HCT116 (cell line): Measurements from ENCODE around the gene AP4M1. TPM values are rescaled to one million over a fixed set of nuclear protein-coding genes. Genes with fewer than 3 reads are reported as not detected.

Experiments
- ATAC-seq: fragments of 200-7000 bp; cut with Tn5 transposase; 2 replicates; pipeline ENCODE4 v1.9.1; 2020; ENCODE audit warnings: mild to moderate bottlenecking, moderate library complexity
- BruUV-seq: library from RNA; stranded (reverse); fragments of 400-500 nt; replicated peaks from 2 replicates; lab custom pipeline; 2021; lab: Mats Ljungman, UMichigan
- CTCF ChIA-PET: fragments of 300-600 bp; sonication (Branson Sonifier 250); formaldehyde crosslinking; loops from one replicate; lab custom pipeline; 2021; ENCODE audit warnings: antibody characterized with exemption; lab: Charles Lee
- POLR2A ChIA-PET: fragments of 300-600, 350-600 bp; sonication (Branson Sonifier 250); formaldehyde crosslinking; loops from one replicate; lab custom pipeline; 2021; ENCODE audit warnings: antibody characterized with exemption; lab: Charles Lee
- RAD21 ChIA-PET, 2 experiments: fragments of 300-600 bp; sonication (Branson Sonifier 250); formaldehyde crosslinking; loops; one replicate each; lab custom pipeline; 2023; ENCODE audit warnings: low total read pairs in 2 of 2; ENCODE audit not compliant: uncharacterized antibody in 2 of 2, unreplicated experiment in 2 of 2, low non-redundant PET in 1 of 2; lab: Charles Lee
- DNase-seq: peaks from one replicate; pipeline ENCODE4 v3.0.0-alpha.2; 2010; ENCODE audit warnings: low read depth, low spot score
- H2AFZ ChIP-seq: fragments of 200-600 bp; shearing (Covaris generic), sonication (generic); 2 replicates; pipeline ENCODE4 v1.6.1; 2017; ENCODE audit warnings: low read depth, mixed run types, mixed read lengths, antibody characterized with exemption, low read length; ENCODE audit not compliant: poor library complexity, severe bottlenecking
- H3K27ac ChIP-seq: 2 replicates; pipeline ENCODE4 v1.5.1; 2012; ENCODE audit warnings: low read depth, low read length
- H3K27me3 ChIP-seq: fragments of 200-600 bp; sonication (generic); 2 replicates; pipeline ENCODE4 v1.6.1; 2016; ENCODE audit warnings: mixed run types, low read length, mixed read lengths; ENCODE audit not compliant: insufficient read depth
- H3K36me3 ChIP-seq, 2 experiments: fragments of 200-500 bp in 1 of 2; fragments of 200-600 bp in 1 of 2; sonication (Bioruptor generic) in 1 of 2; sonication (generic) in 1 of 2; 2 replicates each; pipeline versions ENCODE4 v1.5.1 to v1.6.1; 2014 to 2016; ENCODE audit warnings: low read length in 2 of 2, inconsistent platforms in 1 of 2, mixed read lengths in 1 of 2, mixed run types in 1 of 2; ENCODE audit not compliant: insufficient read depth in 2 of 2, control insufficient read depth in 1 of 2
- H3K4me1 ChIP-seq, 2 experiments: fragments of 200-600 bp in 1 of 2; sonication (generic) in 1 of 2; 2 replicates each; pipeline versions ENCODE4 v1.5.1 to v1.6.1; 2012 to 2017; ENCODE audit warnings: low read length in 2 of 2, inconsistent platforms in 1 of 2, mild to moderate bottlenecking in 1 of 2, mixed read lengths in 1 of 2, mixed run types in 1 of 2, moderate library complexity in 1 of 2; ENCODE audit not compliant: insufficient read depth in 2 of 2, control insufficient read depth in 1 of 2
- H3K4me2 ChIP-seq: fragments of 200-600 bp; sonication (generic); 2 replicates; pipeline ENCODE4 v1.6.1; 2017; ENCODE audit warnings: mixed run types, low read length, mixed read lengths
- H3K4me3 ChIP-seq, 2 experiments: fragments of 200-600 bp in 1 of 2; sonication (generic) in 1 of 2; replicated peaks in 1 of 2; 2 replicates each; pipeline ENCODE4 v1.5.1; 2011 to 2016; ENCODE audit warnings: low read length in 2 of 2, control low read depth in 1 of 2, low read depth in 1 of 2, mild to moderate bottlenecking in 1 of 2, mixed read lengths in 1 of 2, mixed run types in 1 of 2
- H3K79me2 ChIP-seq: fragments of 200-600 bp; sonication (generic); 2 replicates; pipeline ENCODE4 v1.6.1; 2017; ENCODE audit warnings: mild to moderate bottlenecking, mixed run types, low read length, moderate library complexity, mixed read lengths; ENCODE audit not compliant: insufficient read depth
- H3K9ac ChIP-seq: fragments of 200-600 bp; sonication (generic); 2 replicates; pipeline ENCODE4 v1.6.1; 2016; ENCODE audit warnings: low read length, mixed read lengths
- H3K9me2 ChIP-seq: fragments of 200-600 bp; sonication (generic), shearing (Covaris generic); 2 replicates; pipeline ENCODE4 v1.6.1; 2017; ENCODE audit warnings: mixed run types, mild to moderate bottlenecking, moderate library complexity; ENCODE audit not compliant: insufficient read depth
- H3K9me3 ChIP-seq, 2 experiments: fragments of 200-500 bp in 1 of 2; fragments of 200-600 bp in 1 of 2; sonication (Bioruptor generic) in 1 of 2; sonication (generic) in 1 of 2; 2 replicates each; pipeline ENCODE4 v1.6.1; 2014 to 2017; ENCODE audit warnings: low read length in 2 of 2, mixed read lengths in 2 of 2, inconsistent platforms in 1 of 2, low read depth in 1 of 2, mild to moderate bottlenecking in 1 of 2, mixed run types in 1 of 2, moderate library complexity in 1 of 2; ENCODE audit not compliant: control insufficient read depth in 1 of 2, insufficient read depth in 1 of 2
- H4K20me1 ChIP-seq: fragments of 200-600 bp; sonication (generic), shearing (Covaris generic); 2 replicates; pipeline ENCODE4 v1.6.1; 2017; ENCODE audit warnings: mixed run types, mild to moderate bottlenecking, moderate library complexity; ENCODE audit not compliant: insufficient read depth
- ATF3 ChIP-seq: IDR thresholded peaks from 2 replicates; pipeline ENCODE4 v1.6.1; 2012
- CBX3 ChIP-seq: IDR thresholded peaks from 2 replicates; pipeline ENCODE4 v1.6.1; 2012; ENCODE audit warnings: low read depth
- CEBPB ChIP-seq: IDR thresholded peaks from 2 replicates; pipeline ENCODE4 v1.6.1; 2012; ENCODE audit warnings: low read depth
- EGR1 ChIP-seq: IDR thresholded peaks from 2 replicates; pipeline ENCODE4 v1.6.1; 2012; ENCODE audit warnings: low read depth
- ELF1 ChIP-seq: IDR thresholded peaks from 2 replicates; pipeline ENCODE4 v1.6.1; 2012; ENCODE audit warnings: low read depth, borderline replicate concordance
- EZH2 ChIP-seq: fragments of 200-600 bp; sonication (generic); IDR thresholded peaks from 2 replicates; pipeline ENCODE4 v1.6.1; 2017; ENCODE audit warnings: antibody characterized with exemption, mixed run types
- EZH2phosphoT487 ChIP-seq: fragments of 200-600 bp; IDR thresholded peaks from 2 replicates; pipeline ENCODE4 v1.6.1; 2018; ENCODE audit warnings: antibody characterized with exemption, borderline replicate concordance
- FOSL1 ChIP-seq: IDR thresholded peaks from 2 replicates; pipeline ENCODE4 v1.6.1; 2012; ENCODE audit warnings: low read depth
- JUND ChIP-seq: IDR thresholded peaks from 2 replicates; pipeline ENCODE4 v1.6.1; 2012
- POLR2A ChIP-seq: IDR thresholded peaks from 2 replicates; pipeline ENCODE4 v1.7.0; 2011; ENCODE audit warnings: borderline replicate concordance; ENCODE audit not compliant: insufficient read depth, insufficient read length; ENCODE audit errors: extremely low read depth
- POLR2AphosphoS5 ChIP-seq: IDR thresholded peaks from 2 replicates; pipeline ENCODE4 v1.6.1; 2011; ENCODE audit warnings: mild to moderate bottlenecking, low read depth, low read length, moderate library complexity
- RAD21 ChIP-seq: IDR thresholded peaks from 2 replicates; pipeline ENCODE4 v1.6.1; 2012; ENCODE audit warnings: low read depth, mild to moderate bottlenecking
- SP1 ChIP-seq: IDR thresholded peaks from 2 replicates; pipeline ENCODE4 v1.6.1; 2012; ENCODE audit warnings: low read depth
- SRF ChIP-seq: IDR thresholded peaks from 2 replicates; pipeline ENCODE4 v1.6.1; 2012; ENCODE audit warnings: low read depth
- TCF7L2 ChIP-seq: IDR thresholded peaks from 2 replicates; pipeline ENCODE4 v1.7.0; 2011; ENCODE audit warnings: borderline replicate concordance, inconsistent platforms; ENCODE audit not compliant: insufficient read depth, insufficient read length; ENCODE audit errors: extremely low read depth
- YY1 ChIP-seq: IDR thresholded peaks from 2 replicates; pipeline ENCODE4 v1.6.1; 2011; ENCODE audit warnings: low read length, low read depth, moderate library complexity, mild to moderate bottlenecking; ENCODE audit not compliant: insufficient replicate concordance; ENCODE audit errors: extremely low read depth
- ZFX ChIP-seq: fragments of 450-650 bp; IDR thresholded peaks from 2 replicates; pipeline ENCODE4 v1.6.1; 2017
- ZNF274 ChIP-seq: fragments of 200-500 bp; sonication (Bioruptor generic); IDR thresholded peaks from 2 replicates; pipeline ENCODE4 v1.6.1; 2014; ENCODE audit warnings: mild to moderate bottlenecking, low read depth, low read length, inconsistent platforms
- intact Hi-C: fragments of 100-400 bp; cut with micrococcal nuclease; formaldehyde crosslinking; loops from 2 replicates; pipeline ENCODE4 v1.10.0; 2022
- total RNA-seq: library from RNA; stranded (reverse); gene quantifications from one replicate; pipeline ENCODE4 v1.2.1, GENCODE V29; 2021; ENCODE audit not compliant: unreplicated experiment
- TF ChIP-seq, protein P1 (sequence below): IDR thresholded peaks from 2 replicates; pipeline ENCODE4 v1.6.1; 2011; ENCODE audit warnings: mild to moderate bottlenecking, low read length, moderate library complexity; ENCODE audit not compliant: insufficient replicate concordance; ENCODE audit errors: extremely low read depth
- TF ChIP-seq, protein P2 (sequence below), 3 experiments: fragments of 200-600 bp in 1 of 3; sonication (generic) in 1 of 3; IDR thresholded peaks in 2 of 3; conservative IDR thresholded peaks in 1 of 3; 2 replicates each; pipeline ENCODE4 v1.5.1; 2012 to 2017; ENCODE audit warnings: low read depth in 2 of 3, low read length in 2 of 3, antibody characterized with exemption in 1 of 3, borderline replicate concordance in 1 of 3, control low read depth in 1 of 3, mild to moderate bottlenecking in 1 of 3, mixed read lengths in 1 of 3, mixed run types in 1 of 3, moderate library complexity in 1 of 3; ENCODE audit not compliant: insufficient read depth in 1 of 3
- TF ChIP-seq, protein P3 (sequence below): IDR thresholded peaks from 2 replicates; pipeline ENCODE4 v1.6.1; 2012

The AP4M1 gene
- total RNA-seq, 1 experiment from 2014 or later: 20.0 TPM

DNA sequence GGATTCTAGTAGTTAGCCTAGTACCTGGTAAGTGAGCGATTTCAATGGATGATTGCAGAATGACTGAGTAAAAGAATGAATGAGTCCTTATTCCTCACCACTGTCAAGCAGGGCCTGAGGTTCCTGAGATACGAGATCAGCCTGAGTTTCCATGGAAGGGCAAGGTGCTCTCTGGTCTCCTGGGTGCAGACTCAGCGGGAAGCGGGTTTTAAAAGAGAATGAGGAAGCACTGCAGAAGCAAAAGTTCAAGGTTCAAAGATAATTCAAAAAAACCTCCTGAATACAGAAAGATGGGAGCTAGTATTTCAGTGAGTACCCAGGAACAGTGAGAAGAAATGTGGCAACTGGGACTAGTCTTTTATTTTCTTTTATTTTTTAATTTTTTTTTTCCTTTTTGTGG lies 24.2 kb upstream of the AP4M1 start (continued):
- TF ChIP-seq, protein P1, sequence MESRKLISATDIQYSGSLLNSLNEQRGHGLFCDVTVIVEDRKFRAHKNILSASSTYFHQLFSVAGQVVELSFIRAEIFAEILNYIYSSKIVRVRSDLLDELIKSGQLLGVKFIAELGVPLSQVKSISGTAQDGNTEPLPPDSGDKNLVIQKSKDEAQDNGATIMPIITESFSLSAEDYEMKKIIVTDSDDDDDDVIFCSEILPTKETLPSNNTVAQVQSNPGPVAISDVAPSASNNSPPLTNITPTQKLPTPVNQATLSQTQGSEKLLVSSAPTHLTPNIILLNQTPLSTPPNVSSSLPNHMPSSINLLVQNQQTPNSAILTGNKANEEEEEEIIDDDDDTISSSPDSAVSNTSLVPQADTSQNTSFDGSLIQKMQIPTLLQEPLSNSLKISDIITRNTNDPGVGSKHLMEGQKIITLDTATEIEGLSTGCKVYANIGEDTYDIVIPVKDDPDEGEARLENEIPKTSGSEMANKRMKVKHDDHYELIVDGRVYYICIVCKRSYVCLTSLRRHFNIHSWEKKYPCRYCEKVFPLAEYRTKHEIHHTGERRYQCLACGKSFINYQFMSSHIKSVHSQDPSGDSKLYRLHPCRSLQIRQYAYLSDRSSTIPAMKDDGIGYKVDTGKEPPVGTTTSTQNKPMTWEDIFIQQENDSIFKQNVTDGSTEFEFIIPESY: no peak
- TF ChIP-seq FOSL1: no peak
- TF ChIP-seq CEBPB: no peak

GRCh38 chr7:100079024-100079560 lies 22.4 kb upstream of the AP4M1 start:
- no peaks in the 10 kb centered on the region for H4K20me1 ChIP-seq
- TF ChIP-seq CBX3 (no peak), POLR2AphosphoS5 (no peak), TCF7L2 (no peak), ZFX (no peak), ATF3 (no peak), RAD21 (no peak), YY1 (no peak), JUND (no peak), ELF1 (no peak), EGR1 (no peak), CEBPB (no peak), ZNF274 (no peak), EZH2phosphoT487 (no peak), POLR2A (no peak), EZH2 (no peak), SRF (no peak), SP1 (no peak)
- TF ChIP-seq, protein P2, sequence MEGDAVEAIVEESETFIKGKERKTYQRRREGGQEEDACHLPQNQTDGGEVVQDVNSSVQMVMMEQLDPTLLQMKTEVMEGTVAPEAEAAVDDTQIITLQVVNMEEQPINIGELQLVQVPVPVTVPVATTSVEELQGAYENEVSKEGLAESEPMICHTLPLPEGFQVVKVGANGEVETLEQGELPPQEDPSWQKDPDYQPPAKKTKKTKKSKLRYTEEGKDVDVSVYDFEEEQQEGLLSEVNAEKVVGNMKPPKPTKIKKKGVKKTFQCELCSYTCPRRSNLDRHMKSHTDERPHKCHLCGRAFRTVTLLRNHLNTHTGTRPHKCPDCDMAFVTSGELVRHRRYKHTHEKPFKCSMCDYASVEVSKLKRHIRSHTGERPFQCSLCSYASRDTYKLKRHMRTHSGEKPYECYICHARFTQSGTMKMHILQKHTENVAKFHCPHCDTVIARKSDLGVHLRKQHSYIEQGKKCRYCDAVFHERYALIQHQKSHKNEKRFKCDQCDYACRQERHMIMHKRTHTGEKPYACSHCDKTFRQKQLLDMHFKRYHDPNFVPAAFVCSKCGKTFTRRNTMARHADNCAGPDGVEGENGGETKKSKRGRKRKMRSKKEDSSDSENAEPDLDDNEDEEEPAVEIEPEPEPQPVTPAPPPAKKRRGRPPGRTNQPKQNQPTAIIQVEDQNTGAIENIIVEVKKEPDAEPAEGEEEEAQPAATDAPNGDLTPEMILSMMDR (IDR thresholded peaks at IDR 0.05 in 2 of 3, conservative IDR thresholded peaks at IDR 0.05 in 1 of 3; ENCODE audit: borderline replicate concordance in 1 of 3, insufficient read depth in 1 of 3, low read depth in 2 of 3, low read length in 2 of 3): no peak
- TF ChIP-seq, protein P3, sequence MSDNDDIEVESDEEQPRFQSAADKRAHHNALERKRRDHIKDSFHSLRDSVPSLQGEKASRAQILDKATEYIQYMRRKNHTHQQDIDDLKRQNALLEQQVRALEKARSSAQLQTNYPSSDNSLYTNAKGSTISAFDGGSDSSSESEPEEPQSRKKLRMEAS: no peak
- TF ChIP-seq, all 23 proteins: peak for 0
- no TSS peak for BruUV-seq
- no peaks in the 10 kb centered on the region for H3K27me3 ChIP-seq
- no peak overlapping the region for H2AFZ ChIP-seq
- peaks cover 40 to 54% of the 10 kb centered on the region in 2 experiments for H3K36me3 ChIP-seq
- no peak overlapping the region for H3K4me2 ChIP-seq
- ChIA-PET CTCF (no interaction called here), RAD21 (no interaction called here), POLR2A (no interaction called here)
- H3K9me2 ChIP-seq: no peaks in the 10 kb centered on the region
- ATAC-seq (no peak), DNase-seq (no peak)
- H3K9me3 ChIP-seq: no peaks in the 10 kb centered on the region; a peak in 1 of 4 replicates
- H3K27ac ChIP-seq: no peak overlapping the region
- peaks cover 11 to 24% of the 10 kb centered on the region in 2 experiments for H3K4me1 ChIP-seq
- H3K79me2 ChIP-seq: peaks cover 60% of the 10 kb centered on the region
- intact Hi-C loops: no loop called here
- no peak overlapping the region for H3K9ac ChIP-seq
- no peak overlapping the region for H3K4me3 ChIP-seq
